SK-N-SH treated with all-trans-retinoic acid at 6 μM for 48 hours (cell line): ENCODE measurements around the gene OCA2.

Experiments used
- ARNTL ChIP-seq: fragments of 450-650 bp; formaldehyde crosslinking; IDR thresholded peaks from 2 replicates; pipeline ENCODE4 v1.5.0; 2020; ENCODE audit warnings: low read depth, mild to moderate bottlenecking, moderate library complexity, borderline replicate concordance
- BACH2 ChIP-seq: fragments of 250-450 bp; sonication (Bioruptor Pico); IDR thresholded peaks from 2 replicates; pipeline ENCODE4 v1.9.0; 2021; ENCODE audit warnings: mild to moderate bottlenecking, borderline replicate concordance
- GLIS3 ChIP-seq: fragments of 250-450 bp; sonication (Bioruptor Pico); IDR thresholded peaks from 2 replicates; pipeline ENCODE4 v1.5.0; 2020; ENCODE audit warnings: mild to moderate bottlenecking, moderate library complexity
- TCF4 ChIP-seq: fragments of 250-450 bp; sonication (Bioruptor Pico); IDR thresholded peaks from 2 replicates; pipeline ENCODE4 v1.8.0; 2021; ENCODE audit warnings: mild to moderate bottlenecking, moderate library complexity, borderline replicate concordance
- TOX ChIP-seq: fragments of 250-450 bp; sonication (Bioruptor Pico); IDR thresholded peaks from 2 replicates; pipeline ENCODE4 v1.8.0; 2021; ENCODE audit warnings: mild to moderate bottlenecking, moderate library complexity, borderline replicate concordance
- TF ChIP-seq, protein P1 (sequence below): fragments of 250-450 bp; sonication (Bioruptor Pico); IDR thresholded peaks from 2 replicates; pipeline ENCODE4 v1.8.0; 2020; ENCODE audit warnings: mild to moderate bottlenecking, moderate library complexity, borderline replicate concordance
- TF ChIP-seq, protein P2 (sequence below): fragments of 250-450 bp; sonication (Bioruptor Pico); IDR thresholded peaks from 2 replicates; pipeline ENCODE4 v1.5.0; 2020; ENCODE audit warnings: mild to moderate bottlenecking, moderate library complexity

DNA sequence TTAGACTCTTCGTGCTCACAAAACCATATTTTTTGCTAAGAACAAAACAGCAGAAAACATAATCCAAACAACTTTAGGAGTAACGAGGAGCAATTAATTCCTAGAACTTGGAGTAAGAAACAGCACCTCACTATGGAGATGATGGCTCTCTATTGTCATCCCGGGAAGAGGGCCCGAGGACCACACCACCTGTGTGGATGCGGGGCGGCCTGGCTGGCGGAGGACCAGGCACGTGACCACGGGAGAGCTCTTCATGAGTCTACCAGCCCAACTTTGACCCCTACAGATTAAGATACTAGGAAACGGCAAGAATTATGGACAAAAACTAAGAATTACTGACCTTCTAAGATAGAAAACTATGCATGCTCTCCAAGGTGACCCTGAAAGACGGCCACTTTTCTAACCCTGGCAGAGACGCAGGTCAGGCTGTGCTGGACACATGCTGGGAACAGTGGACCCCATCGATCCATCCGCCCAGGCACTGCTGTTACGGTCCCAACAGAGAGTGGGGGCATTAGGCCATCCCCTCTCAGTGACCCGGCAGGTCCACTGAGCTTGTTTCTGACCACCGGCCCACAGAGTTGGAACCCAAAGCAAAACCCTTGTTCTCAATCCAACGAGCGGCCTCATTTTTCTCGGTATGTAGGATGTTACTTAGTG lies 13.1 kb upstream of the OCA2 start:
- TF ChIP-seq TOX (CRISPR knock-in tag) (no peak), TCF4 (CRISPR knock-in tag) (no peak), BACH2 (CRISPR knock-in tag) (no peak), ARNTL (CRISPR knock-in tag) (no peak), GLIS3 (no peak)
- TF ChIP-seq, protein P1, sequence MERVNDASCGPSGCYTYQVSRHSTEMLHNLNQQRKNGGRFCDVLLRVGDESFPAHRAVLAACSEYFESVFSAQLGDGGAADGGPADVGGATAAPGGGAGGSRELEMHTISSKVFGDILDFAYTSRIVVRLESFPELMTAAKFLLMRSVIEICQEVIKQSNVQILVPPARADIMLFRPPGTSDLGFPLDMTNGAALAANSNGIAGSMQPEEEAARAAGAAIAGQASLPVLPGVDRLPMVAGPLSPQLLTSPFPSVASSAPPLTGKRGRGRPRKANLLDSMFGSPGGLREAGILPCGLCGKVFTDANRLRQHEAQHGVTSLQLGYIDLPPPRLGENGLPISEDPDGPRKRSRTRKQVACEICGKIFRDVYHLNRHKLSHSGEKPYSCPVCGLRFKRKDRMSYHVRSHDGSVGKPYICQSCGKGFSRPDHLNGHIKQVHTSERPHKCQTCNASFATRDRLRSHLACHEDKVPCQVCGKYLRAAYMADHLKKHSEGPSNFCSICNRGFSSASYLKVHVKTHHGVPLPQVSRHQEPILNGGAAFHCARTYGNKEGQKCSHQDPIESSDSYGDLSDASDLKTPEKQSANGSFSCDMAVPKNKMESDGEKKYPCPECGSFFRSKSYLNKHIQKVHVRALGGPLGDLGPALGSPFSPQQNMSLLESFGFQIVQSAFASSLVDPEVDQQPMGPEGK (CRISPR knock-in tag): no peak
- TF ChIP-seq, protein P2, sequence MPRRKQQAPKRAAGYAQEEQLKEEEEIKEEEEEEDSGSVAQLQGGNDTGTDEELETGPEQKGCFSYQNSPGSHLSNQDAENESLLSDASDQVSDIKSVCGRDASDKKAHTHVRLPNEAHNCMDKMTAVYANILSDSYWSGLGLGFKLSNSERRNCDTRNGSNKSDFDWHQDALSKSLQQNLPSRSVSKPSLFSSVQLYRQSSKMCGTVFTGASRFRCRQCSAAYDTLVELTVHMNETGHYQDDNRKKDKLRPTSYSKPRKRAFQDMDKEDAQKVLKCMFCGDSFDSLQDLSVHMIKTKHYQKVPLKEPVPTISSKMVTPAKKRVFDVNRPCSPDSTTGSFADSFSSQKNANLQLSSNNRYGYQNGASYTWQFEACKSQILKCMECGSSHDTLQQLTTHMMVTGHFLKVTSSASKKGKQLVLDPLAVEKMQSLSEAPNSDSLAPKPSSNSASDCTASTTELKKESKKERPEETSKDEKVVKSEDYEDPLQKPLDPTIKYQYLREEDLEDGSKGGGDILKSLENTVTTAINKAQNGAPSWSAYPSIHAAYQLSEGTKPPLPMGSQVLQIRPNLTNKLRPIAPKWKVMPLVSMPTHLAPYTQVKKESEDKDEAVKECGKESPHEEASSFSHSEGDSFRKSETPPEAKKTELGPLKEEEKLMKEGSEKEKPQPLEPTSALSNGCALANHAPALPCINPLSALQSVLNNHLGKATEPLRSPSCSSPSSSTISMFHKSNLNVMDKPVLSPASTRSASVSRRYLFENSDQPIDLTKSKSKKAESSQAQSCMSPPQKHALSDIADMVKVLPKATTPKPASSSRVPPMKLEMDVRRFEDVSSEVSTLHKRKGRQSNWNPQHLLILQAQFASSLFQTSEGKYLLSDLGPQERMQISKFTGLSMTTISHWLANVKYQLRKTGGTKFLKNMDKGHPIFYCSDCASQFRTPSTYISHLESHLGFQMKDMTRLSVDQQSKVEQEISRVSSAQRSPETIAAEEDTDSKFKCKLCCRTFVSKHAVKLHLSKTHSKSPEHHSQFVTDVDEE (CRISPR knock-in tag): no peak
